Measurements from ENCODE around the gene CDK12. TPM values are rescaled to one million over a fixed set of nuclear protein-coding genes. Genes with fewer than 3 reads are reported as not detected.

CDK12 gene
- total and polyA plus RNA-seq, 10 of the 15 experiments (the other 5 are each of a cell fraction or from before 2014, with no cell fraction given), result 3.2 to 55.1 (median 31.9) TPM

GRCh38 chr17:39513915-39514314 is 52.6 kb downstream of the CDK12 start (continued):
- TF ChIP-seq RBBP5 (conservative IDR thresholded peaks at IDR 0.05) (no peak), EED (IDR thresholded peaks at IDR 0.05; ENCODE audit: low read depth) (no peak), FOXK2 (IDR thresholded peaks at IDR 0.05) (no peak), SUPT20H (IDR thresholded peaks at IDR 0.05; ENCODE audit: borderline replicate concordance, control insufficient read depth, low read depth, low read length) (no peak), NBN (IDR thresholded peaks at IDR 0.05) (no peak), MAX (IDR thresholded peaks at IDR 0.05; ENCODE audit: low read depth, low read length) (no peak), LARP7 (IDR thresholded peaks at IDR 0.05) (no peak), RAD51 (IDR thresholded peaks at IDR 0.05) (no peak)
- TF ChIP-seq, protein P1, sequence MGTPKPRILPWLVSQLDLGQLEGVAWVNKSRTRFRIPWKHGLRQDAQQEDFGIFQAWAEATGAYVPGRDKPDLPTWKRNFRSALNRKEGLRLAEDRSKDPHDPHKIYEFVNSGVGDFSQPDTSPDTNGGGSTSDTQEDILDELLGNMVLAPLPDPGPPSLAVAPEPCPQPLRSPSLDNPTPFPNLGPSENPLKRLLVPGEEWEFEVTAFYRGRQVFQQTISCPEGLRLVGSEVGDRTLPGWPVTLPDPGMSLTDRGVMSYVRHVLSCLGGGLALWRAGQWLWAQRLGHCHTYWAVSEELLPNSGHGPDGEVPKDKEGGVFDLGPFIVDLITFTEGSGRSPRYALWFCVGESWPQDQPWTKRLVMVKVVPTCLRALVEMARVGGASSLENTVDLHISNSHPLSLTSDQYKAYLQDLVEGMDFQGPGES (IDR thresholded peaks at IDR 0.05), result no peak

- WGBS (ENCODE audit: insufficient coverage, insufficient replicate concordance, low lambda C conversion rate, missing lambda C conversion rate), result 98% methylated on average over 7 of the region's 7 CpGs
- FAIRE-seq, result no peak
- TF ChIP-seq NFIC (IDR thresholded peaks at IDR 0.05; ENCODE audit: low read depth, low read length), result no peak
- TF ChIP-seq, protein P1 (IDR thresholded peaks at IDR 0.05), result no peak
- TF ChIP-seq POLR2AphosphoS2 (IDR thresholded peaks at IDR 0.05; ENCODE audit: low read depth, low read length), result no peak
- no peak for TF ChIP-seq ZBTB40 (IDR thresholded peaks at IDR 0.05; ENCODE audit: borderline replicate concordance)
- no peak for TF ChIP-seq ZNF622 (IDR thresholded peaks at IDR 0.05)
- TF ChIP-seq FOXM1 (IDR thresholded peaks at IDR 0.05; ENCODE audit: low read depth, low read length), result no peak
- no peak for TF ChIP-seq POLR2AphosphoS5 (IDR thresholded peaks at IDR 0.05; ENCODE audit: low read length)
- no peak for TF ChIP-seq RCOR1 (conservative IDR thresholded peaks at IDR 0.05; ENCODE audit: low read depth, low read length)
- no peak for TF ChIP-seq IKZF1 (conservative IDR thresholded peaks at IDR 0.05)
- no peak for TF ChIP-seq MYC (IDR thresholded peaks at IDR 0.05; ENCODE audit: insufficient read depth, insufficient read length, insufficient replicate concordance, low read length, severe bottlenecking)
- TF ChIP-seq RFX5 (IDR thresholded peaks at IDR 0.05; ENCODE audit: low read depth, low read length), result no peak
Observed at GRCh38 chr17:39517224-39517623, 55.9 kb downstream of the CDK12 start.

More at GRCh38 chr17:39517224-39517623, 55.9 kb downstream of the CDK12 start:
- H3K9ac ChIP-seq (ENCODE audit: control insufficient read depth, insufficient read depth, low read length), result no peak overlapping the region
- ATAC-seq (no peak), DNase-seq (ENCODE audit: low read depth, low spot score) (no peak)
- no peak overlapping the region for H3K27ac ChIP-seq (ENCODE audit: control insufficient read depth, insufficient read depth)
- ChIA-PET RAD21 (ENCODE audit: unreplicated experiment) (no interaction called here), CTCF (no interaction called here), SMC1A (ENCODE audit: uncharacterized antibody, unreplicated experiment) (no interaction called here), POLR2A (no interaction called here)
- in situ Hi-C loops (cut with MboI) (no loop called here), intact Hi-C loops (cut with micrococcal nuclease; ENCODE audit: unreplicated experiment) (no loop called here)
- no peaks in the 10 kb centered on the region for H3K9me3 ChIP-seq (replicated peaks; ENCODE audit: control insufficient read depth, insufficient read depth, low read length)
- no peaks in the 10 kb centered on the region for H3K79me2 ChIP-seq (ENCODE audit: control insufficient read depth, insufficient read depth, low read length)
- H3K4me1 ChIP-seq (ENCODE audit: control insufficient read depth, insufficient read depth, low read length), result no peaks in the 10 kb centered on the region
- H2AFZ ChIP-seq (ENCODE audit: control insufficient read depth, low read depth, low read length), result no peak overlapping the region
- H3K27me3 ChIP-seq (replicated peaks in 1 of 2; ENCODE audit: control insufficient read depth in 2 of 2, insufficient read depth in 2 of 2, low read length in 1 of 2), result no peaks in the 10 kb centered on the region
- H4K20me1 ChIP-seq (ENCODE audit: control insufficient read depth, insufficient read depth), result no peaks in the 10 kb centered on the region
- no peak overlapping the region for H3K4me3 ChIP-seq
- no TSS peak for BruUV-seq (replicated peaks)
- no peak overlapping the region for H3K4me2 ChIP-seq (ENCODE audit: control insufficient read depth, insufficient read depth)
- peaks cover 16 to 49% of the 10 kb centered on the region in 2 experiments for H3K36me3 ChIP-seq (ENCODE audit: control insufficient read depth in 2 of 2, insufficient read depth in 2 of 2, low read length in 1 of 2)

All from GM12878 (cell line).